HG03060 (cell line): ENCODE data around the gene ZNF385C.
"Not testable (repeated sequence)": the region's sequence is repeated elsewhere in the genome, so short reads cannot be mapped to it uniquely, and the experiment has no call there.

Experiments
- ATAC-seq: cut with Tn5 transposase; IDR thresholded peaks from one replicate; pipeline ENCODE4 v1.9.1; 2021; ENCODE audit warnings: low read depth, moderate number of reproducible peaks; ENCODE audit not compliant: unreplicated experiment

The ZNF385C gene

DNA sequence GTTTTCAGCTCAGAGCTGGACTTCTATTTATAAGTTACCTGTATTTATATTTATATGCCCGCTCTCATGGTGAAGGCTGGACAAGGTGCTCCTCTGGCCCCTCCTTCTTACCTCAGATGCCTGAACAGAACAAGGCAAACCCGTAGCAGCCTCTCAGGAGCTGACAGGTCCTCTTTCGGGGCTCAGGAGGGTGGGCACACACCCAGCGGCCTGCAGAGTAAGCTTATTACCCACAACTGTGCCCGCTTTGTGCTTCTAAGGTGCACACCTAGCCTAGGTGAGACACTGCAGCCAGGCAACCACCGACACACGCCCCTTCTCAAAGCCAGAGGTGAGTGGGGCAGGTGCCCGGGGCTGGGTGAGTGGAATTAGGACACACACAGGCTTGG is 73.1 kb downstream of the ZNF385C start:
- no peak for ATAC-seq

DNA sequence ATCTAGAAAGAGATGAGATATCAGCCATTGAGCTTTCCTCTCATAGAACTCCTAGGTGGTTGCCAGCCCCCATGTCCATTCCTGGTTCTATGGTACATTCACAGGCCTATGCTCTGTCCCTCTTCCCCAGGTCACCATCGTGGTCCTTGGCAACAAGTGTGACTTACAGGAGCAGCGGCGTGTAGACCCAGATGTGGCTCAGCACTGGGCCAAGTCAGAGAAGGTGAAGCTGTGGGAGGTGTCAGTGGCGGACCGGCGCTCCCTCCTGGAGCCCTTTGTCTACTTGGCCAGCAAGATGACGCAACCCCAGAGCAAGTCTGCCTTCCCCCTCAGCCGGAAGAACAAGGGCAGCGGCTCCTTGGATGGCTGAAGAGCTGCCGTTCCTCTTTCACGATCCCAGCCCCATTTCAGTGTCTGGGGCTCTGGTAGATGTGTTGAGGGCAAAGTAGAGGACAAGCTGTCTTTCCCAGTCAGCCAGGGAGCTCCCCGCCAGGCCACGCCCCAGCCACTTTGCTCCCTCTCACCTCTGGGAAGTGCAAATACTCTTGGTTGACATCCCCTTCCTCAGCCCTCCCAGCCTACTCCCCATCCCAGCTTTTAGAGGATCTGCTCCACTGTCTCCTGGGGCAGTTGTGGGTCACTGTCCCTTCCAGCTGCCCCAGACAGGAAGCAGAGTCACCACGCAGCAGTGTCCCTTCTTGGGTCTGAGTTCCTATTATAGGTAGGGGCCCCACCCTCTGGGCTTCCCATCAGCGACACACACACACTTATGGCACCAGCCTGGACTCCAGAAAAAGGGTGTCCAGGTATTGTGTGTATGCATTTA is 74.5 kb downstream of the ZNF385C start:
- ATAC-seq: no peak

DNA sequence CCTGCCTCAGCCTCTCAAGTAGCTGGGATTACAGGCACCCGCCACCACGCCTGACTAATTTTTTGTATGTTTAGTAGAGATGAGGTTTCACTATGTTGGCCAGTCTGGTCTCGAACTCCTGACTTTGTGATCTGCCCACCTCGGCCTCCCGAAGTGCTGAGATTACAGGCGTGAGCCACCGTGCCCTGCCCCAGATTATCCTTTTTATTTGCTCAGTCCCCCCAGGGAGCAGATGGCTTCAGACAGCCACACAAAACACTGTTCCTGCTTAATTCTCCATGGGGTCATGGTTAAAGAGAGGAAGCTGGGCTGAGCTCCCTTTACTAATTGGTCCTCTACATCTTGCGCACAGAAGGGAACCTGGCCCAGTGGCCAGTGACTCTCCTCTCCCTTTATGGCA is 77.4 kb downstream of the ZNF385C start:
- not testable (repeated sequence) for ATAC-seq

DNA sequence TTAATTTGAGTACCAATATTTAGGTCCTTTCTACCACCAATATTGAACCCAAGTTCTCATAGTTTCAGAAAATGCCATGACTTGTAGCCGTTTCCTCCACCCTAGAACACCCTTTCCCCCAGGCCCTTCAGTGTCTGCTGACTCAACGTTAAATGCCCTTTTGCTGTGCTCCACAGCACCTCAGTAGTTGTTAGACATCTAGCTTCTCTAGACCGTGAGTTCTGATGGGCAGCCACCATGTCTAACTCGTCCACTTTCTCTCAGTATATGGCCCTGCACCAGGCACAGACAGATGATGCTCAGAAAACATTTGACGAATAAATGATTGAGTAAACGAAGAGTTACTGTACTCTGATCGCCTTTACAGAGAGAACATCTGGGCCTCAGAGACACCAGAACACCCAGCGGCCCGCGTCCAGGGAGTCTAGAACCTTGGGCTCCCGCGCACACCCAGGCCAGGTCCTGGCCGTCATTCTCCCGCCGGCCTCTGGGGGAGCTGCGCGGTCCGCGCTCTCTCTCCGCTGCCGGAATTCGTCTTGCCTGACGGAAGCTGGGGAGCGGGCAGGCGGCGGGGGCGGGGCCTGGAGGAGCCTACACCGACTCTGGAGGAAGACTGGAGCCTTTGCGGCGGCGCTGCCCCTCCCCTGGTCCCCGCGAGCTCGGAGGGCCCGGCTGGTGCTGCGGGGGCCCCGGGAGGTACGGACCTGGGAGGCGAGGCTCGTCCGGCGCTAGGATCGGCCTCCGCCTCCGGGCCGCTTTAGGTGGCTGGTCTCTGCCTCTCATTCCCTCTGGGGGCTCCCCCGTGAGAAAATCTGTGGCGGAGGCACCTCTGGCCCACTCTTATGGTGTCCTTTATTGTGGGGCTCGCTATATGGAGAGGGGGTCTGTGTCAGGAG is 78.5 kb downstream of the ZNF385C start, which contains the start of gene NKIRAS2:
Gene NKIRAS2, plus strand, starts transcription at position 582 of the 896 bp plus-strand sequence. CDS start 1,488 bp downstream, outside the sequence.
- no peak for ATAC-seq

DNA sequence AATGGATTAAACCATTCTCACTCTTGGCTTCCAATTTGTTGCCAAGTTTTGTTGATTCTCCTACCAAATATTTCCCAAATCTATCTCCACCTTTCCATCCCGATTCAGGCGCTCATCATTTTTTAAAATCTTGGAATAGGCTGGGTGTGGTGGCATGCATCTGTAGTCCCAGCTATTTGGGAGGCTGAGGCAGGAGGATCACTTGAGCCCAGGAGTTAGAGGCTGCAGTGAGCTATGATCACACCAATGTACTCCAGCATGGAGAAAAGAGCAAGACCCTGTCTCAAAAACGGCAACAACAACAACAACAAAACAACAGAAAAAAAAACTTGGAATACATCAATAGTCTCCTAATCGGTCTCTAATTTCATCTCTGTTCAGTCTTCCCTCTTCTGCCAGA is 79.3 kb downstream of the ZNF385C start:
- no peak for ATAC-seq

DNA sequence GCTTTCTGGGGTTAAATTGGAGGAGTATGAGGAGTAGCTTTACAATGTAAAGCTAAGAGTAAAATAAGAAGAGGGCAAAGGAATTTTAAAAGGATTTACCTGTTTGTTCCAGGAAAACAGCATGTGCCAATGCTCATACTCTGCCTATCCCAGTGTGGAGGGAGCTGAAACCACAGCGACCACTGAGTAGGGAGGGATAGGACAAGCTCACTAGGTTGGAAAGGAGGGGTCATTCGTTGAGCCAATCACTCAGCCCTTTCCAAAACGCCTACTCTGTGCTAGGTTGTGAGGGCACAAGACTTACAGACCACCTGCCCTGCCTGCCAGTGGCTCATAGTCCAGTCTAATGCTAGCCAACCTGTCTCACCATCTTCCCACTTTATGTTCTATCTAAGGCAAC is 79.9 kb downstream of the ZNF385C start:
- ATAC-seq: no peak

DNA sequence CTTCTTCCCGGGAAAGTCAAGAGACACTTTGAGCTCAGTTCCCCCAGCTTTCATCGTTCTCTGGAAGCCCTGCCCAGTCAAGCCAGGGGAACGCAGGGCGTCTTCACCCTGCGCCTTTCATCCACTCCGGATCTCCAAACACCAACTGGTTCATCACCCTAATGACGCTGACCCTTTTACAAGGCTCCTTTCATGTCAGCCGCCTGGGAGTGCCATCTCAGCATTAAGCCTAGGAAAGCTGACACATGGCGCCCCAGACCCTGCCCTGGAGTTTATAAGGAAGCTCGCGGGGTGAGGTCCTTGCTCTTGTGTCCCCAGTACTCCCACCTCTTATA is 80.4 kb downstream of the ZNF385C start:
- ATAC-seq: no peak

DNA sequence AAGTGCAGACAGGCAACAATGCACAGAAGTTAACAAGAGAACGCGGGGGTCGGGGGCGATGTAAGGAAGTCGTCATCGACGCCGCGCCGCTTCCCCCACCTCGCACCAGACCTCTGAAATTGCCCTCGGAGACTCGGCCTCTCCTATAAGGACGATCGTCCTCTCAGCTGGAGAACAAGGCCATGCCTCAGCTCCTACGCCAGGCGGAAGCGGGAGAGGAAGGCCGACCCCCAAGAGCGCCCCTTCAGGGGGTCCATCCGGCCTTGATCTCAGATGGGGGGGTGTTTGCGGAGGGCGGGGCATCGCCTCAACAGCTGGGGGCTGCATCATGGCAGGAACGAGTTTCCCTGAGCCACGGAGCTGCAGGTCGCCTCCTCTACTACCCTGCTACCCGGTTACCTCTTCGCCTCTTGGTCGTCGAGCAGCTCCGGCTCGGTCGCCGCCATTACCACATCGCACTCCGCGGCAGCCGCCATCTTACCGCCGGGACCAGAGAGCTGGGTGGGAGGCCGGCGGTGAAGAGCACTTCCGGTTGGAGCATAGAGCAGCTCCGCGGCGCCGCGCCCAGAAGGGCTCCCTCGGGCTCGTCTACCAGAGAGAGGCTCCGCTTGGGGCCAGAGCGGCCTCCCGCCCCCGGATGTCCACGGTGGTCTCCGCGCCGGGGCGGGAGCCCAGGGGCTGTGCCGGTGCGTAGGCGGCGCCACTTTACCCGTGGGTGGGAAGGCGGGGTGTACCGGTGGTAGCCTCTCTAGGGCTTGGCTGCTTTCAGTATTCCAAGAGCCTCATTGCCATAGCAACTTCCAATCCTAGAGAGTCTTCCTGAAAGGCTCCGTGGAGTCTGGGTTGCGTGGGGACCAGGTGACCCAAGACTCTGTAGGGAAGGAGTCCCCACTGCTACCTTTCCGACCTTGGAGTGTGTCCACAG is 81.1 kb downstream of the ZNF385C start, which contains the start of gene DNAJC7:
Gene DNAJC7, minus strand, starts transcription at position 499 of the 925 bp plus-strand sequence. Its CDS starts 23 bp downstream, at position 476.
- ATAC-seq: peak; percentile 51

DNA sequence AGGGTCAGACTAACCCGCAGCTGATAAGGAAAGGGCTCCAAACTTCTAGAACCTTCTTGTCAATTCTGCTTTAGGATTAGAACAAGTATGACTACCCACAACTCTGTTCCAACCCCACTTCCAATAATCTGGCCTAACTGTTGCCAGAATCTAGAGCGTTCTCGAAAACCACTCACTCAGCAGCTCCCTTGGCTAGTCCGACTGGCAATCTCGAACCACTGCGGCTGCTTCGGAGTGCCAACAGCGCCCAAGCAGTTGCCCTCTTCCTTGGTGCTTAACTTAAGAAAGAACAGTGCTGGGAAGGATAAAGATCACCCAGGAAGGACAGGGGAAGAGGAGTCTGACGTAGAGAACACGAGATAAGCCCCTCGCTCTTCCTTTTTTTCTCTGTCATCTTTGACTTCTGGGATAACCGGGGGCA is 81.9 kb downstream of the ZNF385C start:
- ATAC-seq: no peak

DNA sequence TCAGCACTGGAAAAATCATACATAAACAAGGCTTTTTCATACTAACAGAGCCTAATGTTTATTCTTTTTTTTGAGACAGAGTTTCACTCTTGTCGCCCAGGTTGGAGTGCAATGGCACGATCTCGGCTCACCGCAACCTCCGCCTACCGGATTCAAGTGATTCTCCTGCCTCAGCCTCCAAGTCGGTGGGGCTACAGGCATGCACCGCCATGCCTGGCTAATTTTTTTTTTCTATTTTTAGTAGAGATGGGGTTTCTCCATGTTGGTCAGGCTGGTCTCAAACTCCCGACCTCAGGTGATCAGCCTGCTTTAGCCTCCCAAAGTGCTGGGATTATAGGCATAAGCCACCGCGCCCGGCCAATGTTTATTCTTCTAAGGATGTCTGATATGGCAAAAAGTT is 84.5 kb downstream of the ZNF385C start:
- ATAC-seq: not testable (repeated sequence)

DNA sequence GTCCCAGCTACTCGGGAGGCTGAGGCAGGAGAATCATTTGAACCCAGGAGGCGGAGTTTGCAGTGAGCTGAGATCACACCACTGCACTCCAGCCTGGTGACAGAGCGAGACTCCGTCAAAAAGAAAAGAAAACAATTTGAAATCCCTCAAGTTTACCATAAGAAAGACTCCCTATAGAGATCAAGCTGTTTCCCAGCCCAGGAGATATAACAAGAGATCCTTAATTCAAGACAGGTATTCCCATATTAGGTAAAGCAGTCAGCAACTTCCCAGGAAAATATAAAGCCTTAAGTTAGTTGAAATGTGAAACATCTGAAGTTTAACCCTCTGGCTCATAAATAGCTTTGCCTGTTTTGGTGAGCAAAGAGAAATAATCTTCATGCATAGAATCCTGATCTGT is 85.9 kb downstream of the ZNF385C start:
- ATAC-seq: not testable (repeated sequence)

DNA sequence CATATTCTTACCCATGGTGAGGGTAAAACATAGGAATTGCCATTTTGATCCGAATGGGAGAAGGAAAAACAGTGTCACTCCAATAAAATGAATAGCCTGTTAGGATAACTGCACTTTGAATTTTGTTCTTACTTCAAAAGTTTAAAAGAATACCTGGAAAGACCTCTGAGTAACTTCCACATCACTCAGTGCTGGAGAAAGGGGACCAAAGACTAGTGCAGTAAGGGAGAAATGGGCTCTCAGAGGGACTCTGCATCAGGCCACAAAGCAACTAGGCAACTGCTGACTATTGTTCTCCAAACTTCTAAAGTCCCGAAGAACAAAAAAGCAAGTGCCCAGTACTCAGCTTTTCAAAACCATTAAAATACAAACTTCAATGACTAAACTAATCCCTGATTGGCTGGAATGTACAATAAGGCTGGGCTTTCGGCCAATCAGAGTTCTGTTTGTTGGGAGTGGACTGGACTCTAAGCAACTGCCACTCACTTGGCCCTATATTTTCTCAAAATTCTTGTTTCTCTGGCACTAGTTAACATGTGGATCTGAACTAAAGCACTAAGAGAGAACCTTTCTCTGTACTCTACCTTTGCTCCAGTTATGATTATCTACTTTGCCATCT is 87.3 kb downstream of the ZNF385C start:
- ATAC-seq: no peak

DNA sequence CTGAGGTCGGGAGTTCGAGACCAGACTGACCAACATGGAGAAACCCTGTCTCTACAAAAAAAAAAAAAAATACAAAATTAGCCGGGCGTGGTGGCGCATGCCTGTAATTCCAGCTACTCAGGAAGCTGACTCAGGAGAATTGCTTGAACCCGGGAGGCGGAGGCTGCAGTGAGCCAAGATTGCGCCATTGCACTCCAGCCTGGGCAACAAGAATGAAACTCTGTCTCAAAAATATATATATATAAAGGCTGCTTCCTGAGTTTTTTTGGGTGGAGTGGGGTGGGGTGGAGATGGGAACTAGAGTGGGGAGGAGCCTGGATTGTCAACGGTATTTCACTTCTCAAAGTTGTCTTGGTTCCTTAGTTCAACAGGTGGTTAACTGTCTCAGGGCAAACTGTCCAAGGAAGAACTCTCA is 88.0 kb downstream of the ZNF385C start:
- ATAC-seq: not testable (repeated sequence)

DNA sequence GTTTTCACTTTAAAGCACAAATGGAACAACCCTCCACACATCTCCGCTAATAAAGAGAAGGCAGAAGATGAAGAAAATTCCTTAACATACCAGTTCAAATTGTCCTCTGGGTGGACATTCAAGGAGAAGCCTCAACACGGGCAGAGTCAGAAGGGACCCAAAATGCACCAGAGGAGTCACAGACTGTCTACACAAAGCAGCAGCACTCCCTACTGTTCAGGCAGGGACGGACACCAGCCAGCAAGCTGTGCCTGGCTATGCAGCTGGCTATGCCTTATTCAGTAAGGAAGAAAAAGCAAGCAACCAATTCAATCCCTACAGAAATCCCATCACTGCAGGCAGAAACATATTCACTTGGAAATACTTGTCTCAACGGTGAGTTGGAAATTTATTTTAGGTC is 89.1 kb downstream of the ZNF385C start:
- ATAC-seq: no peak

DNA sequence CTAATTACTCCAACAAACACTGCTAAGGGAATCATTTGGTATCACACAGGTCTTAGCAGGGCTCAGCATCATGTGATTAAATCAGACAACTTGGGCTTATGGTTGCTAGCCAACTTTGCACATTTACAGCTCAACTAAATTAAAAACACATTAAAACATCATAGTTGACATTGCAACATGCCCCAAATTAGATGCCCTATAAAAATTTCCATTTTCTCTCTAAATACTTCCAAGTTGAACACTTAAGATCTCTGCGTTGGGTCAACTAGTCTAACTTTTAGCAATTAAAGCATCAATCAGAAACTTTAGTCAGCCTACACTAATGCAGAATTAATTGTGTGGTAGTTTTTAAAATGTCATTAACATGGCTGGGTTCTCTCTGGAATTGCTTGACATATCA is 93.1 kb downstream of the ZNF385C start:
- ATAC-seq: no peak

DNA sequence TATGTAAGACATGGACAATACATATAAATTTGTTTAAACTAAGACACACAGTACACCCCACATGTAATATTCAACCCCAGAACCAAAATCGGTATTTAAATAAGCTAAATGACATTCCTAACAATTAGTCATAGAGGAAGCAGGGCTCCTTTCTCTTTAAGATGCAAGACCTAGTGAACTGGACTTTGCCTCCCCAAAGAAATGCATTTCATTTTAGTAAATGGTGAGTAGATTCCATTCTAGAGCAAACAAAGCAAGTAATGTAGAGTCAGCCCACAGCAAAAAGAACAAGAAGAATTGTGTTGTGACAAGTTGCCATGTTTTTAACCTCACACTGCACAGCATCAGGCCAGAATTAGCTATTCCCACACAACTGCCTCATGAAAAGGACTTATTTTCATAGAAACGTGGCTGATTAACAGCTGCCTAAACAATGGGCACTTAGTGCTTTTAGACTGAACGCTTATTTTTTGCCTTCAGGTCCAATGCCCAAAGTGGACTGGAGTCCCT is 95.4 kb downstream of the ZNF385C start:
- ATAC-seq: no peak

DNA sequence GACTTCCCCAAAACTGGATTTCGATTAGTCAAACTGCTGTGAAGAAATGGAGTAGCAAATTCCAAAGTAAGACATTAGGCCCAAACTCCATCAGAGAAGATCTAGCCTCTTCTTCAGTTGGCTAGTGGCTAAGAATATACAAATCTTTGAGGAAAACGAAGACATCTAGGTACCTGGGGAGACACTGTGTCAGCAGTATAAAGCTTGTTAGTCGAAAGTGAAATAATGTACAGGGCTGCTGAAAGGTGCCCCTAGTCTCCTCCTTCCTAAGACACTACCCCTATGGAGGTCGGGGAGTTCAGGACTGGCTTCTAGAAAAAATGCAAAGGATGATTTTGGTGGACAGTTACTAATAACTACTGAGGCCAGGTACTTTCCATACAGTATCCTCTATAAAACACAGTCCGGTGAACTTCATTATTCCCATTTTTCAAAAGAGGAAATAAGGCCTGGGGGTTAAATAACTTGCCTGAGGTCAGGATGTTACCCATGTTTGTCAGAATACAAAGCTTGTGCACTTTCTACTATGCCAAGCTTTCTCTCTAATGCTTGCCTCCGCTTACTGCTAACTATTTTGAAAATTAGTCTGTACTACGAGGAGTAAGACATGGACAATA is 96.0 kb downstream of the ZNF385C start:
- no peak for ATAC-seq

DNA sequence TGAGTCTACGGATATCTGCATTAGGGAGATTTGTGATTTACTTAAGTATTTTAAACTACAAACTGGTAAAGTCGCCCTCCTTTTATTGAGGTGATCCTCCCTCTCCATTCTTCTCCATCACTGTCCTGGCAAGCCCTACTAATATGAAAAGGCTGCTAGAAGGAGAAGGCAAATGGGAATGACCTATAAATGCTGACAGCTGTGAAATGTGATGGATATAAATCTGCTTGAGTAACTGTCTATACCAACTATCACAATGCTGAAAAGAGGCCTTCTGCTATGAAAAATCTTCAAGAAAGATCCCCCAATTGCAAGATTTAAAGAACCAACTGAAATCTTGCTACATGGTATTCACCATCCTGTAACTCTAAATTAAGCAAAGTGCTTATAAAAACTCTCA is 96.5 kb downstream of the ZNF385C start:
- no peak for ATAC-seq

DNA sequence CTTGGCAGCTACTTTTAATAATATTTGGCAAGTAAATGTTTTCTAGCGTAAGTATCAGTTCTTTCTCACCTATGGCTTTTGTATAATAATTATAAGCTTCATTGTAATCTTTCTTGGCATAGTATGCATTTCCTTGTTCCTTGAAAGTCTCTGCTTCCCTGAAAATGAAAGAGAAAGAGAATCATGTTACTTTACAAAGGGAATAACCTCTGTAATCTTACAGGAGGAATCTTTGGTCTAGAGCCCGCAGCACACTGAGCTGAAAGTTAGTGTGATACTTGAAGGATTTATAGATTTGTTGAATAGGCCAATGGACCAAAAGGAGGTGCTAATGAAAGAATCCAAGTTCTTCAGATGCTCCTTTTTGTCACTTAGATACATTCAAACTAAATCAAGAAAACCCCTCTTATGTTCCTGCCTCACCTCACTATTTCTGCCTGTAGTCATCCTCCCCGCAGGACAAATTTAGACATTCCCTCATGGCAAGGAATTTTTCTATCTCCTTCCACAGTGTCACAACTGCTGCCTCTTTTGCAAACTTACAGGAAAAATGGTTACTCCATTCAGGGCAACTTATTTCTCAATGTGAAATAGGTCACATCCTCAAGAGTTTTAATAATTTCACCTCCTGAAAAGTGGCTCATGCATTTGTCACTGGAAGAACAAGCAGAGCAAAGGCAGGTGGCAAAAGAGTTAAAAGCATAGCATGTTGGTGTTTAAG is 97.7 kb downstream of the ZNF385C start:
- no peak for ATAC-seq
